K562 (cell line): Measurements from ENCODE around the gene ZNF428. TPM values are rescaled to one million over a fixed set of nuclear protein-coding genes. Genes with fewer than 3 reads are reported as not detected.

Source experiments
- DPF2 ChIP-seq: fragments of 450-650 bp; IDR thresholded peaks from 2 replicates; pipeline ENCODE4 v1.6.1; 2016
- EGR1 ChIP-seq: fragments of 450-650 bp; conservative IDR thresholded peaks from 2 replicates; pipeline ENCODE4 v1.6.1; 2017; ENCODE audit warnings: mild to moderate bottlenecking
- ELF4 ChIP-seq: fragments of 450-650 bp; formaldehyde crosslinking; IDR thresholded peaks from 2 replicates; pipeline ENCODE4 v1.4.0; 2022; ENCODE audit warnings: missing genetic modification characterization
- GABPB1 ChIP-seq: sonication (generic); formaldehyde crosslinking; IDR thresholded peaks from 2 replicates; pipeline ENCODE4 v1.8.0; 2022; ENCODE audit warnings: mild to moderate bottlenecking, missing genetic modification reagents
- KDM2B ChIP-seq: fragments of 250-450 bp; sonication (Bioruptor Pico); IDR thresholded peaks from 2 replicates; pipeline ENCODE4 v1.8.0; 2021; ENCODE audit warnings: mild to moderate bottlenecking, moderate library complexity
- NELFE ChIP-seq: IDR thresholded peaks from 2 replicates; pipeline ENCODE4 v1.6.1; 2011; ENCODE audit warnings: mild to moderate bottlenecking; ENCODE audit not compliant: insufficient read depth, insufficient read length
- NRF1 ChIP-seq, 2 experiments: fragments of 450-650 bp; IDR thresholded peaks in 1 of 2; conservative IDR thresholded peaks in 1 of 2; 2 replicates each; pipeline ENCODE4 v1.6.1; 2014; ENCODE audit warnings: mild to moderate bottlenecking in 2 of 2
- POLR3G ChIP-seq: IDR thresholded peaks from 2 replicates; pipeline ENCODE4 v1.6.1; 2011; ENCODE audit not compliant: insufficient read length, insufficient replicate concordance; ENCODE audit errors: extremely low read depth
- ZBTB1 ChIP-seq: sonication (generic); formaldehyde crosslinking; IDR thresholded peaks from 2 replicates; pipeline ENCODE4 v1.8.1; 2023; ENCODE audit warnings: missing genetic modification reagents, low read depth, mild to moderate bottlenecking, borderline replicate concordance
- ZNF561 ChIP-seq: fragments of 450-650 bp; formaldehyde crosslinking; conservative IDR thresholded peaks from 2 replicates; pipeline ENCODE4 v1.4.0; 2020; ENCODE audit warnings: mild to moderate bottlenecking, moderate library complexity
- polyA plus RNA-seq, 8 experiments: library from polyadenylated mRNA; depleted of rRNA in 4 of 8; stranded (reverse) in 5 of 8; unstranded in 3 of 8; fragments of >200 nt; fragmentation: Nextera tagmentation in 2 of 8; fragmentation: Illumina TruSeq in 1 of 8; extraction: Ambion mirVana in 2 of 8; extraction: Trizol in 1 of 8; gene quantifications; 2 replicates each; pipeline versions ENCODE4 v1.2.1 to v1.2.3, GENCODE V29; 2011 to 2014; ENCODE audit warnings: inconsistent platforms in 1 of 8, missing spikeins in 1 of 8
- total RNA-seq, 7 experiments: library from RNA; depleted of rRNA in 6 of 7; stranded (reverse); fragments of >200 nt in 6 of 7; fragmentation: Illumina TruSeq in 2 of 7; extraction: Trizol in 2 of 7; gene quantifications; 2 replicates each; pipeline versions ENCODE4 v1.2.1 to v1.2.3, GENCODE V29; 2011 to 2021; ENCODE audit warnings: low replicate concordance in 1 of 7
- TF ChIP-seq, protein P1 (sequence below): fragments of 250-450 bp; sonication (Bioruptor Pico); IDR thresholded peaks from 2 replicates; pipeline ENCODE4 v1.4.0; 2020
- TF ChIP-seq, protein P2 (sequence below): sonication (generic); formaldehyde crosslinking; IDR thresholded peaks from 2 replicates; pipeline ENCODE4 v1.8.0; 2023; ENCODE audit warnings: mild to moderate bottlenecking, missing genetic modification reagents
- TF ChIP-seq, protein P3 (sequence below), 2 experiments: fragments of 250-450 bp in 1 of 2; fragments of 450-650 bp in 1 of 2; sonication (Bioruptor Pico) in 1 of 2; IDR thresholded peaks; 2 replicates each; pipeline versions ENCODE4 v1.6.1 to v1.8.0; 2016 to 2021; ENCODE audit warnings: mild to moderate bottlenecking in 2 of 2, moderate library complexity in 2 of 2, missing compliant biosample characterization in 1 of 2, missing genetic modification characterization in 1 of 2

ZNF428 gene
- total and polyA plus RNA-seq, 9 of the 15 experiments (the other 6 are each of a cell fraction or from before 2014, with no cell fraction given), result 0.15 to 85.7 (median 15.9) TPM

DNA sequence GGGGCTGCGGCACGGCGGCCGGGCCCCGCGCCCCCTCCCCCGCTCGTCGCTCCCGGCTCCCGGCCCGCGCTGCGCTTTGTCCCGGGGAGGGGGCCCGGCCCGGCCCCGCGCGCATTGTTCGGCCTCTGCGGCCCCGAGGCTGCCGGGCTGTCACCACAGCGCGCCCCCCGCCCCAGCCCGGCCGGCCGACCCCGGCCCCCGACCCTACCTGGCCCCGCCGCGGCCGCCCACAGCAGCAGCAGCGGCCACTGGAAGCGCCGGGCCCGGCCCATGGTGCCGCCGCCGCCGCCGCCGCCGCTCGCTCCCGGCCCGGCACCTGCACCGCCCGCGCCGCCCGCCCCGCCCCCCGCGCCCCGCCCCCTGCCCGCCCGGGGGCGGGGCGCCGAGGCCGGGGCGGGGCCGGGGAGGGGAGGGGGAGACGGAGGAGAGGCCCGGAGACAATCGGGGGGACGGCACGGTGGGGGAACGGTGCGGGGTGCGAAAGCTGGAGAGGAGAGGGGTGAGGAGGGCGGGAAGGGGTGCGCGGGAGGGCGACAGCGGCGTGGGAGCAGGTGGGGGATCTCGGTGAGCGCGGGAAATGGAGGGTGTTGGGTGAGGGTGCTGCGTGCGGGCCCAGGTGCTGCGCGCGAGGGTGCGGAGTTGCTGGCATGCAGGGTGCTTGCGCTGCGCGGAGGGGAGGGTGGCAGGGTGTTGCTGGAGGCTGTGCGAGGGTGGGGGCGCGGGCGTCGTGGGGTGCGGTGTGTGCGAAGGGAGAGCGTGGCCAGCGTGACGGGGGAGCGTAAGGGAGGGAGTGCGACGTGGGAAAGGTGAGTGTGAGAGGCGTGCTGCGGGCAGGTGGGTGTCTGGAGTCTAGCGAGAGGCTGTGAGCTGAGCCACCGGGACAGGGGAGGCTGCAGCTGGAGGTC, 20.3 kb upstream of the ZNF428 start, which contains the start of gene CADM4 (continued):
- TF ChIP-seq, protein P1, sequence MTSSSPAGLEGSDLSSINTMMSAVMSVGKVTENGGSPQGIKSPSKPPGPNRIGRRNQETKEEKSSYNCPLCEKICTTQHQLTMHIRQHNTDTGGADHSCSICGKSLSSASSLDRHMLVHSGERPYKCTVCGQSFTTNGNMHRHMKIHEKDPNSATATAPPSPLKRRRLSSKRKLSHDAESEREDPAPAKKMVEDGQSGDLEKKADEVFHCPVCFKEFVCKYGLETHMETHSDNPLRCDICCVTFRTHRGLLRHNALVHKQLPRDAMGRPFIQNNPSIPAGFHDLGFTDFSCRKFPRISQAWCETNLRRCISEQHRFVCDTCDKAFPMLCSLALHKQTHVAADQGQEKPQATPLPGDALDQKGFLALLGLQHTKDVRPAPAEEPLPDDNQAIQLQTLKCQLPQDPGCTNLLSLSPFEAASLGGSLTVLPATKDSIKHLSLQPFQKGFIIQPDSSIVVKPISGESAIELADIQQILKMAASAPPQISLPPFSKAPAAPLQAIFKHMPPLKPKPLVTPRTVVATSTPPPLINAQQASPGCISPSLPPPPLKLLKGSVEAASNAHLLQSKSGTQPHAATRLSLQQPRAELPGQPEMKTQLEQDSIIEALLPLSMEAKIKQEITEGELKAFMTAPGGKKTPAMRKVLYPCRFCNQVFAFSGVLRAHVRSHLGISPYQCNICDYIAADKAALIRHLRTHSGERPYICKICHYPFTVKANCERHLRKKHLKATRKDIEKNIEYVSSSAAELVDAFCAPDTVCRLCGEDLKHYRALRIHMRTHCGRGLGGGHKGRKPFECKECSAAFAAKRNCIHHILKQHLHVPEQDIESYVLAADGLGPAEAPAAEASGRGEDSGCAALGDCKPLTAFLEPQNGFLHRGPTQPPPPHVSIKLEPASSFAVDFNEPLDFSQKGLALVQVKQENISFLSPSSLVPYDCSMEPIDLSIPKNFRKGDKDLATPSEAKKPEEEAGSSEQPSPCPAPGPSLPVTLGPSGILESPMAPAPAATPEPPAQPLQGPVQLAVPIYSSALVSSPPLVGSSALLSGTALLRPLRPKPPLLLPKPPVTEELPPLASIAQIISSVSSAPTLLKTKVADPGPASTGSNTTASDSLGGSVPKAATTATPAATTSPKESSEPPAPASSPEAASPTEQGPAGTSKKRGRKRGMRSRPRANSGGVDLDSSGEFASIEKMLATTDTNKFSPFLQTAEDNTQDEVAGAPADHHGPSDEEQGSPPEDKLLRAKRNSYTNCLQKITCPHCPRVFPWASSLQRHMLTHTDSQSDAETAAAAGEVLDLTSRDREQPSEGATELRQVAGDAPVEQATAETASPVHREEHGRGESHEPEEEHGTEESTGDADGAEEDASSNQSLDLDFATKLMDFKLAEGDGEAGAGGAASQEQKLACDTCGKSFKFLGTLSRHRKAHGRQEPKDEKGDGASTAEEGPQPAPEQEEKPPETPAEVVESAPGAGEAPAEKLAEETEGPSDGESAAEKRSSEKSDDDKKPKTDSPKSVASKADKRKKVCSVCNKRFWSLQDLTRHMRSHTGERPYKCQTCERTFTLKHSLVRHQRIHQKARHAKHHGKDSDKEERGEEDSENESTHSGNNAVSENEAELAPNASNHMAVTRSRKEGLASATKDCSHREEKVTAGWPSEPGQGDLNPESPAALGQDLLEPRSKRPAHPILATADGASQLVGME (CRISPR knock-in tag), result no peak
- TF ChIP-seq ELF4 (peak; percentile 43; the same call in 1 of the 2 replicates), DPF2 (peak; percentile 24; the same call in 1 of the 2 replicates), NELFE (no peak), ZBTB1 (peak; percentile 68; the same call in 1 of the 2 replicates), ZNF561 (CRISPR knock-in tag) (no peak), POLR3G (no peak), NRF1 (conservative IDR thresholded peaks at IDR 0.05 in 1 of 2, IDR thresholded peaks at IDR 0.05 in 1 of 2) (peak; percentile 21 to 44; a peak in 2 of 4 replicates), GABPB1 (CRISPR knock-in tag) (peak; percentile 52; the same call in 1 of the 2 replicates), EGR1 (peak; percentile 23; the same call in 1 of the 2 replicates), KDM2B (CRISPR knock-in tag) (0 out of 2 replicates have a peak, but pooled peaks have one; percentile 38)
- TF ChIP-seq, protein P2, sequence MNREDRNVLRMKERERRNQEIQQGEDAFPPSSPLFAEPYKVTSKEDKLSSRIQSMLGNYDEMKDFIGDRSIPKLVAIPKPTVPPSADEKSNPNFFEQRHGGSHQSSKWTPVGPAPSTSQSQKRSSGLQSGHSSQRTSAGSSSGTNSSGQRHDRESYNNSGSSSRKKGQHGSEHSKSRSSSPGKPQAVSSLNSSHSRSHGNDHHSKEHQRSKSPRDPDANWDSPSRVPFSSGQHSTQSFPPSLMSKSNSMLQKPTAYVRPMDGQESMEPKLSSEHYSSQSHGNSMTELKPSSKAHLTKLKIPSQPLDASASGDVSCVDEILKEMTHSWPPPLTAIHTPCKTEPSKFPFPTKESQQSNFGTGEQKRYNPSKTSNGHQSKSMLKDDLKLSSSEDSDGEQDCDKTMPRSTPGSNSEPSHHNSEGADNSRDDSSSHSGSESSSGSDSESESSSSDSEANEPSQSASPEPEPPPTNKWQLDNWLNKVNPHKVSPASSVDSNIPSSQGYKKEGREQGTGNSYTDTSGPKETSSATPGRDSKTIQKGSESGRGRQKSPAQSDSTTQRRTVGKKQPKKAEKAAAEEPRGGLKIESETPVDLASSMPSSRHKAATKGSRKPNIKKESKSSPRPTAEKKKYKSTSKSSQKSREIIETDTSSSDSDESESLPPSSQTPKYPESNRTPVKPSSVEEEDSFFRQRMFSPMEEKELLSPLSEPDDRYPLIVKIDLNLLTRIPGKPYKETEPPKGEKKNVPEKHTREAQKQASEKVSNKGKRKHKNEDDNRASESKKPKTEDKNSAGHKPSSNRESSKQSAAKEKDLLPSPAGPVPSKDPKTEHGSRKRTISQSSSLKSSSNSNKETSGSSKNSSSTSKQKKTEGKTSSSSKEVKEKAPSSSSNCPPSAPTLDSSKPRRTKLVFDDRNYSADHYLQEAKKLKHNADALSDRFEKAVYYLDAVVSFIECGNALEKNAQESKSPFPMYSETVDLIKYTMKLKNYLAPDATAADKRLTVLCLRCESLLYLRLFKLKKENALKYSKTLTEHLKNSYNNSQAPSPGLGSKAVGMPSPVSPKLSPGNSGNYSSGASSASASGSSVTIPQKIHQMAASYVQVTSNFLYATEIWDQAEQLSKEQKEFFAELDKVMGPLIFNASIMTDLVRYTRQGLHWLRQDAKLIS (CRISPR knock-in tag), result 0 out of 2 replicates have a peak, but pooled peaks have one; percentile 41
- TF ChIP-seq, protein P3, sequence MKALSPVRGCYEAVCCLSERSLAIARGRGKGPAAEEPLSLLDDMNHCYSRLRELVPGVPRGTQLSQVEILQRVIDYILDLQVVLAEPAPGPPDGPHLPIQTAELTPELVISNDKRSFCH (CRISPR knock-in tag; IDR thresholded peaks at IDR 0.05), result no peak
- TF ChIP-seq, protein P3 (tag; IDR thresholded peaks at IDR 0.05), result peak; percentile 31; the same call in 1 of the 2 replicates
